A549 (cell line): ENCODE measurements around the gene MTERF1.

Source experiments
- CEBPB ChIP-seq, 2 experiments: fragments of >200 bp in 1 of 2; sonication (Bioruptor Twin) in 1 of 2; formaldehyde crosslinking in 1 of 2; IDR thresholded peaks; 2 replicates each; pipeline ENCODE4 v1.6.1; 2012 to 2016
- EP300 ChIP-seq, 2 experiments: fragments of >200 bp; sonication (Bioruptor Twin); formaldehyde crosslinking; IDR thresholded peaks; 2 replicates in 1 of 2; 3 replicates in 1 of 2; pipeline ENCODE4 v1.6.1; 2016 to 2017
- FOSB ChIP-seq: fragments of 250-450 bp; sonication (Bioruptor Pico); IDR thresholded peaks from 2 replicates; pipeline ENCODE4 v1.5.0; 2020; ENCODE audit warnings: mild to moderate bottlenecking, moderate library complexity
- POLR2A ChIP-seq: IDR thresholded peaks from 2 replicates; pipeline ENCODE4 v1.6.1; 2012; ENCODE audit warnings: mild to moderate bottlenecking, low read length
- ZC3H11A ChIP-seq: fragments of 450-650 bp; IDR thresholded peaks from 2 replicates; pipeline ENCODE4 v1.6.1; 2014; ENCODE audit warnings: antibody characterized with exemption, mild to moderate bottlenecking
- TF ChIP-seq, protein P1 (sequence below): fragments of >200 bp; sonication (Bioruptor Twin); formaldehyde crosslinking; IDR thresholded peaks from 3 replicates; pipeline ENCODE4 v1.5.1; 2016

DNA sequence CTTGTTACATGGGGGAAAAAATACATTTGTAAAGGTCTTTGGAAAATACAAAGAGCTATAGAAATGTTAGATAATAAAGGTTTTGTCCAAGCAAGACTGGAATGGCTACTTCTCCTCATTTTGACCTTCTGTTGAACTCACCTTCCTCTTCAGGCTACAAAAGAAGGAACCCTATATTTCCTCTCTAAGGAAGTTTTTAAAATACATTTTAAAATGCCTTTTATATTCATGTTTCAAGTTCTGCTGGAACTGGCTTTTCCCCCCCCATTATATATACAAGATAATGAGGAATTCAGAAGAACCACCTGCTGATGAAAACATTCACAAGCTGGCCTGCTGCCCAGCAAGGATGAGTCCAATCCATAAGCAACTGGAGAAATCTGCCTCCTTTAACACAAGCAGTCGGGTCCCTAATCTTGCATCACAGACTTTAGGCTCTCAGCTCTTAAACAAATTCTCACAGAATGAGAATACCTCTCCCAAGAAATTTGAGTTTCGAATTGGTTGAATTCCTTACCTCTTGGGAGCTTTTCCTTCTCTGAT, 44.6 kb downstream of the MTERF1 start:
- TF ChIP-seq POLR2A (no peak), ZC3H11A (no peak), CEBPB (IDR thresholded peaks at IDR 0.05) (no peak), FOSB (CRISPR knock-in tag) (no peak), EP300 (IDR thresholded peaks at IDR 0.05) (no peak)
- TF ChIP-seq, protein P1, sequence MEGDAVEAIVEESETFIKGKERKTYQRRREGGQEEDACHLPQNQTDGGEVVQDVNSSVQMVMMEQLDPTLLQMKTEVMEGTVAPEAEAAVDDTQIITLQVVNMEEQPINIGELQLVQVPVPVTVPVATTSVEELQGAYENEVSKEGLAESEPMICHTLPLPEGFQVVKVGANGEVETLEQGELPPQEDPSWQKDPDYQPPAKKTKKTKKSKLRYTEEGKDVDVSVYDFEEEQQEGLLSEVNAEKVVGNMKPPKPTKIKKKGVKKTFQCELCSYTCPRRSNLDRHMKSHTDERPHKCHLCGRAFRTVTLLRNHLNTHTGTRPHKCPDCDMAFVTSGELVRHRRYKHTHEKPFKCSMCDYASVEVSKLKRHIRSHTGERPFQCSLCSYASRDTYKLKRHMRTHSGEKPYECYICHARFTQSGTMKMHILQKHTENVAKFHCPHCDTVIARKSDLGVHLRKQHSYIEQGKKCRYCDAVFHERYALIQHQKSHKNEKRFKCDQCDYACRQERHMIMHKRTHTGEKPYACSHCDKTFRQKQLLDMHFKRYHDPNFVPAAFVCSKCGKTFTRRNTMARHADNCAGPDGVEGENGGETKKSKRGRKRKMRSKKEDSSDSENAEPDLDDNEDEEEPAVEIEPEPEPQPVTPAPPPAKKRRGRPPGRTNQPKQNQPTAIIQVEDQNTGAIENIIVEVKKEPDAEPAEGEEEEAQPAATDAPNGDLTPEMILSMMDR, result no peak
